GM10847 (cell line): ENCODE measurements around the gene RASSF9.

Experiments
- POLR2A ChIP-seq: IDR thresholded peaks from 2 replicates; pipeline ENCODE4 v1.6.1; 2011; ENCODE audit not compliant: insufficient read length; ENCODE audit errors: extremely low read depth

RASSF9 gene

DNA sequence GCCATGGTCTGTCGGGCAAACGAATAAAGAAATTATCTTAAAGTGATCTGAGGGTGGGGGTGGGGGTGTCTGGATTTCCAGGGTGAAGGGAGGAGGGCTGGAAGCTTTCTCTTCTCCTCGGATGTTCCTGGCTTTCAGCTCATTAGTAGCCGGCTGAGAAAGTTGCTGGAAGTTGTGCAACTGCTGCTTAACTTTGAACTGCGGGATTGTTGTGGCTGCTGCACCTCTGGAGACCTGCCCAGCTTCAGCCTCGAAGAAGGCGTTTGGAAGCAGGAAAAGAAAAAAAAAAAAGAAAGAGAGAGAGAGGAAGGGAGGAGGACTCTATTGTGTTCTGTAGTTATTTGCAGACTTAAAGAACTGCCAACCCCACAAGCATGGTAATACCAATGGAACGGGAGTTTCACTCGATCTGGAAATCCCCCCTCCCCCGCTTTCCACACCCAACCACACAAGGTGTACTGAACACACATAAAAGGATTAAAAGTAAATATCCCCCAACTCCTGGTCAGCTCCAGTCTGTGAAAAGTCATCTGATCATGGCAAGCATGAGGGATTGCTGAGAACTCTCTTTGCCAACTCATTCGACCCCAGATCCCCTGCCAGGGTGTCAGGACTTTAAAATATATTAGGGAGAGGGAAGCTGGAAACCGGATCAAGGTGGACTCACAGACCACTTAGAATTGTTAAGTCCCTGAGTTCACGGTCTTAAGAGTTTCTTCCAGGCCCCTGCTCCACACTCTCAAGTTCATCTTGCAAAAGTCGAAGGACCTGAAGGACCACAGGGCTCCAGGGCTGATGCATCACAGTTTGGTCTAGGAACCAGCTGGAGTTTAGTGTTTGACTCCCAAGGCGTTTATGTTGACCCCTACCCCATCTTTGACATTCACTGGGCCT, at the start of gene RASSF9:
TSS of gene RASSF9 (minus strand) at position 213 of the 894 bp plus-strand sequence. CDS start at position 5, 208 bp downstream.
- TF ChIP-seq POLR2A = no peak

DNA sequence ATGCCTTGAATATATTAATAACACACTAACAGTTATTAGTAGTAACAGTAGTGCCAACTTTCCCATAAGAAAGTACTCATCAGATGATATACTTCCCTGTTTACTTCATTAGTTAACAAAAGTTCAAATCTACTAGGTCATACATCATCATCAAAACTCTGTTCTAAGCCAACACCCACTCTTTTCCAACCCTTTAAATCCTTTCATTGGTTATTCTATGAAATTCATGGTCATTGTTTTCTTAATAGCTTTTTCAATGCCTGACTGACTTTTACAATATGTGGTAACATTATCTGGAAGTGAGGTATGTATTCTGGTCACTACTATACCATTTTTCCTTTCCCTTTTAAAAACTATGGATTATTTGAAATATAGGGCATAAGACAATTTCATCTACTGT, 47.6 kb upstream of the RASSF9 start:
- TF ChIP-seq POLR2A = no peak

DNA sequence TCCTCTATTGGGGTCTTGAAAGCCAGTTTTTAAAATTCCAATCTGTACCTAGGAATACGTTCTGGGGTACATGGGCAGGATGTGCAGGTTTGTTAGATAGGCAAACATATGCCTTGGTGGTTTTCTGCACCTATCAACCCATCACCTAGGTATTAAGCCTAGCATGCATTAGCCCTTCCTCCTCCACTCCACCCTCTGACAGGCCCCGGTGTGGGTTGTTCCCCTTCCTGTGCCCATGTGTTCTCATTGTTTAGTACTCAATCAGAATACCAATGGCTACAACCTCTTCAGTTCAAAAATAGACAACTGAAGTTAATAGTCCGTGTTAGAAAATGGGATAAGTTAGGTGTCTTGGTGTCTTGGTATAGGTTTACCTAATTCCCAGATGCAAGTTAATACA, 41.2 kb upstream of the RASSF9 start:
- no peak for TF ChIP-seq POLR2A

DNA sequence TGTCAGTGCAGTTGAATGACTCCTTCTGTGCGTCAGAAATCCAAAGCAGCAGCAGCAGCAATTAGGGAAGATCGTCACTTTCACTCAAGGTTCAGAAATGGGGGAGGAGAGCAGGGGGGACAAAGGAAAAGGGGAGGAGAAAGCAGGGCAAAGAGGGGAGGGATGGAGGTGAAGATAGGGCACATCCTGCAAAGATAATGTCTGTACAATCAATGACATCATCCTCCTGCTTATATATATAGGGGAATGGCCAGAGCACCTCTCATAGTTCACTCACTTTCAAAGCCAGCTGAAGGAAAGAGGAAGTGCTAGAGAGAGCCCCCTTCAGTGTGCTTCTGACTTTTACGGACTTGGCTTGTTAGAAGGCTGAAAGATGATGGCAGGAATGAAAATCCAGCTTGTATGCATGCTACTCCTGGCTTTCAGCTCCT, 37.8 kb upstream of the RASSF9 start, which contains the start of gene NTS:
TSS of gene NTS (plus strand) at position 265 of the 431 bp plus-strand sequence. CDS start at position 374, 109 bp downstream.
- TF ChIP-seq POLR2A = no peak

DNA sequence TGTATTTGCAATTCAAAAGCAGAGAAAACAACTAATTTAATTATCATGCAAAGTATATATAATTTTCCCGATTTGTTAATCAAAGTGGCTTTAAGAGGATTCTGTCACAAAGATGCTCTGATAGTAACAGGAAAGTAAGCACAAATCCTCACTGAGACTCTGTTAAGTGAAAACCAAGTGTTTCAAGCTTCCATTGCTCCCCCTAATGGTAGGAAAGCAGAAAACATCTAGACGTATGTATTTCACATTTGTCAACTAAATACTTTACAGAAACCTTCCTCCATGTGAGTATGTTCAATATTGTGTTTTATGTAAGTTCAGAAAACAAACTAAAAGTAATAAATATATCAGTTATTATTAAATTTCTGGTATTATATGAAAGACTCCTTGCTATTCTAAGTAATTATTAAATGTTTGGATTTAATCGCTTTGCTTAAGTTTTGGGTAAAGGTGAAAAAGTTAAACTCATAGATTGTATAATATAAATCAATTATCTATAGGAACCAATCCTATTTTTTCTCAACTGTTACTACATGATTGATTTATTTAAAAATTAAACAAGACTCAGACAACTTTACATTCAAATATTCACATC, 36.4 kb upstream of the RASSF9 start:
- TF ChIP-seq POLR2A = no peak

DNA sequence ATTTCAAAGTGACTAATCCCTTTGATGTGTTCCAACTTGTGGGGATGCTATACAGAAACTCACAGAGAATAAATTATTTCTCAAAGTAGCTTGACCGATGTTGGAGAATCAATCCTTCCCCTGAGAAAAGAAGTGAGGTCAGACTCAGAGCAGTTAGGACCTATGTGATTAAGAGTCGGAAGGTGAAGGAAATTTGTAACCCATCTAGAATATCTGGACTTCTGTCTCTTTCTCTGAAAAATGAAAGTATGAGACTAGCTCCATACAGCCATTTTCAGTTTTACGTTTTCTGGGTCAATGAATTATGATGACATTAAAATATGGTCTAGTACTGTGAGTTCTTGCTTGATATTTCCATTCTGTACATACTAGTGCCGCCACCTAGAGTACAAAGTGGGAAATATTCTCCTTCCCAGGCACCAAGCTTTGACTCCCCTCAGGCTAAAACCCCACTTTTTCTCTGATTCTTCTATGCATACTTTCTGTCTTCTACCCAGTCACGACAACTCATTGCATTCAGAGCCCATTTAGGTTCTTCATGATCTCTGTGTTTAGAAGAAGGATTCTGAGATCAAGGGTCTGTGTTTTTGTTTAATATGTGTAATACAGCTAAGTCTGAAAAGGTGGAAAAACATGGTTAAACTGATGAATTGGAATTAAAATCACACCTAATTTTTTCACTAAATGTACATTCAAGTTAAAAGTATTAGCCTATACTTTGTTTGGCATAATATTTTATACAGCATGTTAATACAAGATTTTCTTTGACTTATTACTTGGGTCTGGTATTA, 31.0 kb upstream of the RASSF9 start:
- no peak for TF ChIP-seq POLR2A

DNA sequence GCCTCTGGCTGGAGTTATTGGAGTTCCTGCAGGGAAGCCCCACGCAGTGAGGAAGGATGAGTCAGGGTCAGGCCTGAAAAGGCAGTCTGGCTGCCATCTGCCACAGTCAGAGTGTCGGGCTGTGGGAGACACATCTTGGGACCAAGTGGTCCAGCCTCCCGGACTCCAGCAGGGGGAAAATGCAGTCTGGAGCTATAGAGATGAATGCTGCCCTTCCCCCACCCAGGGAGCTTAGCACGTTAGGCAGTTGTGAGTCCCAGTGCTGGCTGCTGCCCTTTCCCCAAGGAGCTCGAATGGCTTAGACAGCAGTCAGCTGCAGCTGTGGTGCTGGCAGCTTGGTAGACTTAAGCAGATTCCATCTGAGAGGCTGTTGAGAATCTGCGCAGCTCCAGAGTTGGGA, 29.7 kb upstream of the RASSF9 start:
- no peak for TF ChIP-seq POLR2A

DNA sequence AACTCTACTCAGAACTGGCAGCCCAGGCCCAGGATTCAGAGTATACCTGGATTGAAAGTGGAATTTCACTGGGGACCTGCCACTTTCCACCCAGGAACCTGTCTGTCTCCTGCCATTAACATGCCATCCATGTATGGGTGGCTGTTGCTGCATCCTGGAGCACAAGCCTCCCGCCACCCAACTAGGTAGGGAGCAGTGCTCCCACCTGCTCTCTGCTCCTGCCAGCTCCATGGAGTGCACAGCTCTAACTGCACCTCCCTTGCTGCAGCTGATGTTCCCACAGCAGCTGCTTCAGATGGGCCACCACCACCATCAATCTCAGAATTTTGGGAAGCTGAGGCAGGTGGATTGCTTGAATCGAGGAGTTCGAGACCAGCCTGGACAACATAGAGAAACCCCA, 20.8 kb upstream of the RASSF9 start:
- TF ChIP-seq POLR2A = no peak

DNA sequence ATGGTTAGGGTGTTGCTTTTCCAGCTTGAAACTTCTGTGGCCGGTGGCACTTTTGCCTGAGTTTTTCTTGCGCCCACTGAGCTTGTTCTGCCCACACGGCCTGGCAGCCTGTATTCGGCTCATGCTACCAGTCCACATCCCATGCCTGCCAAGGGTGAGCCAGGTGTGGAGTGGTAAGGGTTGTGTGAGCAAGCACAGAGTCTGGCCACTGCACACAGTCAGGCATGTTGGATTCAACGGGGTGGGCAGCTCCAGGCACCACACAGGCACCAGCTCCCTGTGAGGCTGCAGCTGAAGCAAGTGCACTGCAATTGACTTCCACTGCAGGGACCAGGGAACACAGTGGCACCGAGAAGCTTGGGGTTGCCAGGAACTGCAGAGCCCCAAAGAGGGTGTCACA, 19.1 kb upstream of the RASSF9 start:
- no peak for TF ChIP-seq POLR2A

DNA sequence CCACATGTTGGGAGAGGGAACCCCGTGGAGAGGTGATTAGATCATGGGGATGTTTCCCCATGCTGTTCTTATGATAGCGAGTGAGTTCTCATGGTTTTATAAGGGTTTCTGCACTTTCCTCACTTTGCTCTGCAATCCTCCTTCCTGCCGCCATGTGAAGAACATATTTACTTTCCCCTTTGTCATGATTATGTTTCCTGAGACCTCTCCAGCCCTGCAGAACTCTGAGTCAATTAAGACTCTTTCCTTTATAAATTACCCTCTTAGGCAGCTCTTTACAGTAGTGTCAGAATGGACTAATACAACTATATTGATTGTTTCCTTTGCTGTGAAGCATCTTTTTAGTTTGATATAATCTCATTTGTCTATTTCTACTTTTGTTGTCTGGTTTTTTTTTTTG, 13.1 kb upstream of the RASSF9 start:
- no peak for TF ChIP-seq POLR2A

DNA sequence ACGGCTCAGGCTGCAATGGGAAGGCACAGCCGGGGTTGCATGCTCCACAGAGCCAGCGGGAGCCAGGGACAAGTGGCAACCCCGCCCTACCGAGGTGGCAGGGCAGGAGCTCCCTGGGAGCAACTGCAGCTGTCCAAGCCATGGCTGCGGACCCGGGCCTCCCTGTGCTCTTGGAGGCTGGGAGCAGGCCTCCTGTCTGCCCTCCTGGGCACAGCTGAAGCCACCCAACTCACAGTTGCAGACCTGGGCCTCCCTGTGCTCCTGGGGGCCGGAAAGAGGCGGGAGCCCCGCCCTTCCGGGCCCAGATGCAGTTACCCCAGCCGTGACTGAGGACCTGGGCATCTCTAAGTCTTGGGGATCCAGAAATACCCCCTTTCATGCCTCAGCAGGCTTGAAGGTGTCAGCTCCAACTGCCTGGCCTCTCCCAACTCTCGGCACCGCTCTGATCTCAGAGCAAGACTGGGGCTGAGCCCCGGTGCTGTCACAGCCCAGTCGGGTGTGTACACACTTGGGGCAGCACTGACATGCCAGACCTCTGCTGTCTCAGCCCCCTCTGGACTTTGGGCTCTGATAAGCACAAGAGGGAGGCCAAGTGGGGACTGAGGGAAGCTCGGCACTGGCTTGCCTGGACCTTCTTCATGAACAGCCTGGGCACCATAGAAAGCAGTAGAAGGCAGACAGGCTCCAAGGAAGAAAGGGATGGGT, 7.5 kb upstream of the RASSF9 start:
- TF ChIP-seq POLR2A = no peak

DNA sequence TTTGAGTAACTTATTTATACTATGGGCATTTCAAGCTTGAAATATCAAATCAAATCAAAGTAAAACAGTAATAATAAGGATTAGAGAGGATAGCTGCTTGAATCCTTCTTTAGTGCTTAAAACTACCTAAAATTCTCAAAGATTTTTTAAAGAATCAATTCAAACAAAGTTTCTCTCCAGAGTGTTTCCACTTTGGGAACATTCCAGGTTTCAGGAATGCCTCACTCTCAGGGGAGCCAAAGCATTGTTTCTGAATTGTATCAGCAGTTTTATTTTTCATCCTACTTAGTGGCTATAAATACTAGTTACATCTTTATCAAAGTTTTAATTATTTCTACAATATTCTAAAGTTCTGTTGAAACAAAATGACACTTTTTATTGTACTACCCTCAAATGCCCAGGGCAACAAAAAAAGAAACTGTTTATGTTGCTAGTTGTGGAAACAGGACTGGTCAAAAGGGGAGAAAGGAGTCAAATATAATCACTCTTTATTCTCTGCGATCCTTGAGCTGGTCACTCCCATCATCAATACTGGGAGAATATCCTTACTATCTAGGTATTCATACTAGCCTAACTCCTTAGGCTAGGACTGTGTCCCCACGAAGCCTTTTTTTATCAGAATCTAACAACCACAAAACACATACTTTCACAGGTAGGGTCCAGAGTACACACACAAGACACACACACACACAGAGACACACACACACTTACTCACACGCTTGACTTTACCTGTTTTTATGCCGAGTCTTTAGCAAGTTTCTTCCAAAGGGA, 598 bp downstream of the RASSF9 start:
- TF ChIP-seq POLR2A = no peak

DNA sequence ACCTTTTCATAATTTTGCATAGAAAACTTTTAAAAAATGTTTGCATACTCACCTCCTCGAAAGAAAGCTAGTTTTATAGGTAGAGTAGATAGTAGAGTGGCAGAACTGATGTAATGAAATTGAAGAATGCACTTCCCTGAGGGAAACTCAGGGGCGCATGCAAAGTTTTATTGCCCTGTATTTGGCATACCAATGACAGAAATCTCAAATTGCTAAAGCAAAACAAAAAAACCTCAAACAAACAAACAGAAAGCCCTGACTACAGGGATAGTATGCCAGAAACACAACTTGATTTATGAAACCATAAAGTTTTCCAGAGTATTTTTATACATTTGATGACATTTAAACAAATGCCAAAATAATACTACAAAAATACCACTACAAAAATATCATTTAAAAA, 1.8 kb downstream of the RASSF9 start:
- TF ChIP-seq POLR2A = no peak

DNA sequence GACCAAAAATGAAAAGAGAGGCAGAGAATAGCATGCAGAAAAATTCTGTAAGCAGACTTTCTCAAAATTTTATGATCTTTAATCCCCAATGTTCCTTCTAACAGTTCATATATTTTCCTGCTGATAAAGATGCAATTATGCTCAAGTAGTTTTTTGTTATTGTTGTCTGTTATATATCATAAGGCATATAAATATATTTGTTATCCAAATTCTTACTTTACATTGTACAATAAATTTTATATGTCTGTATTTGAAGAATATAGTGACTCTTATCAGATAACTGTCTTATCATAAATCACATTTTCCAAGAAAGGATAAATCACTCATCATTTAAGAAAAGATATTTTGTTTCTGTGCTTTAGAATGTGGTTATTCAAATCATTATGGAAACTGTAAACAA, 2.6 kb downstream of the RASSF9 start:
- TF ChIP-seq POLR2A = no peak
